ENCODE results near the gene SPOCK3.

DNA sequence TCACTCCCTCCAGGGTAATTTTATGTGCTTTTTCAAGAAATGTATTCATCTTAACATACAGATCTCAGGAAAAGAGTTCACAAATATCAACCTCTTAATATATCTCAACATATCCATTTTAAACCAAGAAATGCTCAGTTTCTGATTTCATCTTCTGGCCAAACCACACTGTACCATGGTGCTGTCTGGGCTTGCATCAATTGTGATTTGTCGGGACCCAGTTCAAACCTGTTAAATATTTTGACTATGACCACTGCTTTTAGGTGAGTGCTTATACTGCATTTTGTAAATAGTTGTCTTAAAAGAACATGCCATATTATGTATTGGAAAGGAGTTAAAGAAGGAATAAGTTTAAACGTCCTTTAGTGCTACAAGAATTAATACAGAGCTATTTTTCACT is 352.1 kb downstream of the SPOCK3 start:
- TF ChIP-seq YY1 (IDR thresholded peaks at IDR 0.05; ENCODE audit: insufficient read depth, insufficient read length): no peak
- no peak for TF ChIP-seq ZNF274 (IDR thresholded peaks at IDR 0.05; ENCODE audit: low read depth, low read length)
- no peak for TF ChIP-seq SUZ12 (IDR thresholded peaks at IDR 0.05; ENCODE audit: extremely low read depth, insufficient read depth, insufficient read length)

Data from NT2/D1 (cell line).